HL-60 (cell line): ENCODE measurements around the gene MAP2K5.

ENCODE experiments used
- DNase-seq, 2 experiments: peaks; one replicate each; pipeline ENCODE4 v3.0.0-alpha.2; 2010 to 2020; ENCODE audit warnings: low read depth in 1 of 2, low spot score in 1 of 2
- H3K27ac ChIP-seq: fragments of 250-450 bp; sonication (Bioruptor Pico); replicated peaks from 2 replicates; pipeline ENCODE4 v1.5.1; 2020; ENCODE audit warnings: mild to moderate bottlenecking, moderate library complexity
- H3K27me3 ChIP-seq: fragments of 250-450 bp; sonication (Bioruptor Pico); 2 replicates; pipeline ENCODE4 v1.5.1; 2021; ENCODE audit warnings: mild to moderate bottlenecking, moderate library complexity; ENCODE audit not compliant: insufficient read depth, poor library complexity, severe bottlenecking
- H3K4me3 ChIP-seq: replicated peaks from 2 replicates; pipeline ENCODE4 v1.5.1; 2011; ENCODE audit warnings: mild to moderate bottlenecking, control low read depth, low read length; ENCODE audit not compliant: insufficient read depth
- GABPA ChIP-seq: IDR thresholded peaks from 2 replicates; pipeline ENCODE4 v1.6.1; 2012; ENCODE audit warnings: low read depth
- POLR2AphosphoS5 ChIP-seq: IDR thresholded peaks from 2 replicates; pipeline ENCODE4 v1.6.1; 2012; ENCODE audit warnings: low read depth
- SPI1 ChIP-seq: IDR thresholded peaks from 2 replicates; pipeline ENCODE4 v1.6.1; 2012; ENCODE audit warnings: low read depth, mild to moderate bottlenecking, borderline replicate concordance
- TF ChIP-seq, protein P1 (sequence below): IDR thresholded peaks from 2 replicates; pipeline ENCODE4 v1.6.1; 2012; ENCODE audit warnings: low read depth; ENCODE audit not compliant: insufficient replicate concordance
- TF ChIP-seq, protein P2 (sequence below): IDR thresholded peaks from one replicate; pipeline ENCODE4 v1.5.1; 2011; ENCODE audit warnings: low read length, control low read depth, inconsistent platforms; ENCODE audit not compliant: insufficient read depth

Gene MAP2K5

DNA sequence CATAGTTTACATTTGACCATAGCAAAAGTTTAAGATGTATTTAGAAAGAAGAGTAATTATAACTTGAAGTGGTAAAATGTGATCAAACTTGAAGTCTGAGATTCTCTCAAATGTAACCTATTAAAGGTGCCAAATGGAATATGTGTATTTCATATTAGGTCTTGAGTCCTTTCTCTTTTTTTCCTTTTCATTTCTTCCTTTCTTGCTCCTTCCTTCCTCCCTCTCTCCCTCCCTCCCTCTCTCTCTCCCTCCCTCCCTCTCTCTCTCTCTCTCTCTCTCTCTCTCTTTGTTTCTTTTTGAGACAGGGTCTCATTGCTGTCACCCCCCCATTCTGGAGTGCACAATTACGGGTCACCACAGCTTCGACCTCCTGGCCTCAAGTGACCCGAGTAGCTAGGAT lies 47.7 kb downstream of the MAP2K5 start:
- no peak overlapping the region for H3K4me3 ChIP-seq
- TF ChIP-seq, protein P1, sequence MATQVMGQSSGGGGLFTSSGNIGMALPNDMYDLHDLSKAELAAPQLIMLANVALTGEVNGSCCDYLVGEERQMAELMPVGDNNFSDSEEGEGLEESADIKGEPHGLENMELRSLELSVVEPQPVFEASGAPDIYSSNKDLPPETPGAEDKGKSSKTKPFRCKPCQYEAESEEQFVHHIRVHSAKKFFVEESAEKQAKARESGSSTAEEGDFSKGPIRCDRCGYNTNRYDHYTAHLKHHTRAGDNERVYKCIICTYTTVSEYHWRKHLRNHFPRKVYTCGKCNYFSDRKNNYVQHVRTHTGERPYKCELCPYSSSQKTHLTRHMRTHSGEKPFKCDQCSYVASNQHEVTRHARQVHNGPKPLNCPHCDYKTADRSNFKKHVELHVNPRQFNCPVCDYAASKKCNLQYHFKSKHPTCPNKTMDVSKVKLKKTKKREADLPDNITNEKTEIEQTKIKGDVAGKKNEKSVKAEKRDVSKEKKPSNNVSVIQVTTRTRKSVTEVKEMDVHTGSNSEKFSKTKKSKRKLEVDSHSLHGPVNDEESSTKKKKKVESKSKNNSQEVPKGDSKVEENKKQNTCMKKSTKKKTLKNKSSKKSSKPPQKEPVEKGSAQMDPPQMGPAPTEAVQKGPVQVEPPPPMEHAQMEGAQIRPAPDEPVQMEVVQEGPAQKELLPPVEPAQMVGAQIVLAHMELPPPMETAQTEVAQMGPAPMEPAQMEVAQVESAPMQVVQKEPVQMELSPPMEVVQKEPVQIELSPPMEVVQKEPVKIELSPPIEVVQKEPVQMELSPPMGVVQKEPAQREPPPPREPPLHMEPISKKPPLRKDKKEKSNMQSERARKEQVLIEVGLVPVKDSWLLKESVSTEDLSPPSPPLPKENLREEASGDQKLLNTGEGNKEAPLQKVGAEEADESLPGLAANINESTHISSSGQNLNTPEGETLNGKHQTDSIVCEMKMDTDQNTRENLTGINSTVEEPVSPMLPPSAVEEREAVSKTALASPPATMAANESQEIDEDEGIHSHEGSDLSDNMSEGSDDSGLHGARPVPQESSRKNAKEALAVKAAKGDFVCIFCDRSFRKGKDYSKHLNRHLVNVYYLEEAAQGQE = no peak
- TF ChIP-seq GABPA (no peak), POLR2AphosphoS5 (no peak), SPI1 (no peak)
- TF ChIP-seq, protein P2, sequence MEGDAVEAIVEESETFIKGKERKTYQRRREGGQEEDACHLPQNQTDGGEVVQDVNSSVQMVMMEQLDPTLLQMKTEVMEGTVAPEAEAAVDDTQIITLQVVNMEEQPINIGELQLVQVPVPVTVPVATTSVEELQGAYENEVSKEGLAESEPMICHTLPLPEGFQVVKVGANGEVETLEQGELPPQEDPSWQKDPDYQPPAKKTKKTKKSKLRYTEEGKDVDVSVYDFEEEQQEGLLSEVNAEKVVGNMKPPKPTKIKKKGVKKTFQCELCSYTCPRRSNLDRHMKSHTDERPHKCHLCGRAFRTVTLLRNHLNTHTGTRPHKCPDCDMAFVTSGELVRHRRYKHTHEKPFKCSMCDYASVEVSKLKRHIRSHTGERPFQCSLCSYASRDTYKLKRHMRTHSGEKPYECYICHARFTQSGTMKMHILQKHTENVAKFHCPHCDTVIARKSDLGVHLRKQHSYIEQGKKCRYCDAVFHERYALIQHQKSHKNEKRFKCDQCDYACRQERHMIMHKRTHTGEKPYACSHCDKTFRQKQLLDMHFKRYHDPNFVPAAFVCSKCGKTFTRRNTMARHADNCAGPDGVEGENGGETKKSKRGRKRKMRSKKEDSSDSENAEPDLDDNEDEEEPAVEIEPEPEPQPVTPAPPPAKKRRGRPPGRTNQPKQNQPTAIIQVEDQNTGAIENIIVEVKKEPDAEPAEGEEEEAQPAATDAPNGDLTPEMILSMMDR = no peak
- H3K27me3 ChIP-seq = no peaks in the 10 kb centered on the region
- H3K27ac ChIP-seq = no peak overlapping the region
- no peak for DNase-seq

GRCh38 chr15:67592245-67592644 lies 49.7 kb downstream of the MAP2K5 start:
- no peak for TF ChIP-seq GABPA
- TF ChIP-seq, protein P1 = no peak
- TF ChIP-seq SPI1 = no peak
- TF ChIP-seq POLR2AphosphoS5 = no peak
- TF ChIP-seq, protein P2 = no peak
- Histone ChIP-seq H3K27ac (no peak overlapping the region), H3K27me3 (no peaks in the 10 kb centered on the region), H3K4me3 (no peak overlapping the region)
- DNase-seq = no peak

DNA sequence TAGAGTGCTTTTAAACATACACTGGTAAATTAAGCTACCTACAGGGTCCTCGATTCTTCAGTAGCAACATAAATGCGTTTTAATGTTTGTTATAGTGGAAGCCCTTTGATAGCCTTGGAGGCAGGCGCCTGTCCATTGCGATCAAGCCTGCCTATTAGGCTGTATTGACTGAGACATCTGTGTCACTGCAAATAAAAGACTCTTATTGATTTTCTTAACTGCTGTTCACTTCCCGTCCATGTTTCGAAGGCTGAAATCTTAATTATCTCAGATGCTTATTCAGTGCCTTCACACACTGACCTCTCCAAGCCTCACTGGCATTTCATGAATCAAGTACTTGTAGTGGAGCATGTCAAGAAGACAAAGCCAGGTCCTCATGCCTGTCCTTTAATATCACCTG lies 51.1 kb downstream of the MAP2K5 start:
- TF ChIP-seq SPI1 (no peak), POLR2AphosphoS5 (no peak), GABPA (no peak)
- TF ChIP-seq, protein P2 = no peak
- TF ChIP-seq, protein P1 = no peak
- Histone ChIP-seq H3K4me3 (no peak overlapping the region), H3K27me3 (no peaks in the 10 kb centered on the region), H3K27ac (no peak overlapping the region)
- no peak for DNase-seq
